ENCODE measurements around the gene XPR1. TPM values are rescaled to one million over a fixed set of nuclear protein-coding genes. Genes with fewer than 3 reads are reported as not detected.

The XPR1 gene
- total RNA-seq, 4 donors from 2014 or later, result 17.2 to 28.3 (median 26.6) TPM

DNA sequence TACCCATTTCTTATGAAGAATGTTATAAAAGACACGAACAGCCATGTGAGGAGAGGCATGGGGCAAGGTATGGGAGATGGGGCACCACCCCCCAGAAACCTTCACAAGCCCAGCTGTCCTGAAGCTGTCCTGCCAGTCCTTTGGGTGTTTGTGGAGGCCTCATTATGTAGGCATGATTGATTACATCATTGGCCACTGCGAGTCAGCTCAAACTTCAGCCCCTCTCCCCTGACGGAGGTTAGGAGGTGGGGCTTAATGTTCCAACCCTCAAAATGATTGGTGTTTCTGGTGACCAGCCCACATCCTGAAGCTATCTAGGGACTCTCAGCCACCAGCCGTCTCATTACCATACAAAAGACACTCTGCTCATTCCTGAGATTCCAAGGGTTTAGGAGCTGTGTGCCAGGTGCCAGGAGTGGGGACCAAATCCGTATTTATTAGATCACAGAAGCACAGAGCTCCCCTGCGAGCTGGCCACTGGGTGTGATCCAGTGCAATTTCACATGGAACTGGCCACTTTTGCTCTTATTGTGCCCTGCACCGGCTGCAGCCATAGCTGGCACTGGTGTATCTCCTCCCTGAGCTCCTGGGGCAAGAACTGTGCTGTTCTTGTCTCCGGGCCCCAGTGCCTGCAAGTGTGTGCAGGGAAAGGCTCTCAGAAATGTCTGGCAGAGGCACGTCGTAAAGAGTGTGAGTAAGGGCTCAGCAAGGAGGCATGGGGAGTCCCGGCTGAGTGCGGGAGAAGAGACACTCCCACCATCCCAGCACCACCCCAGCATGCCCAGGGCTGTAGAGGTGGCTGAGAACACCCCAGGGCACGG is 291.4 kb downstream of the XPR1 start:
- H3K4me3 ChIP-seq, result no peak overlapping the region
- no peak overlapping the region for H3K27ac ChIP-seq
- peaks cover 6 to 34% (median 22%) of the 10 kb centered on the region in 3 donors for H3K4me1 ChIP-seq
- H3K9me3 ChIP-seq, result no peaks in the 10 kb centered on the region
- TF ChIP-seq, protein P1, sequence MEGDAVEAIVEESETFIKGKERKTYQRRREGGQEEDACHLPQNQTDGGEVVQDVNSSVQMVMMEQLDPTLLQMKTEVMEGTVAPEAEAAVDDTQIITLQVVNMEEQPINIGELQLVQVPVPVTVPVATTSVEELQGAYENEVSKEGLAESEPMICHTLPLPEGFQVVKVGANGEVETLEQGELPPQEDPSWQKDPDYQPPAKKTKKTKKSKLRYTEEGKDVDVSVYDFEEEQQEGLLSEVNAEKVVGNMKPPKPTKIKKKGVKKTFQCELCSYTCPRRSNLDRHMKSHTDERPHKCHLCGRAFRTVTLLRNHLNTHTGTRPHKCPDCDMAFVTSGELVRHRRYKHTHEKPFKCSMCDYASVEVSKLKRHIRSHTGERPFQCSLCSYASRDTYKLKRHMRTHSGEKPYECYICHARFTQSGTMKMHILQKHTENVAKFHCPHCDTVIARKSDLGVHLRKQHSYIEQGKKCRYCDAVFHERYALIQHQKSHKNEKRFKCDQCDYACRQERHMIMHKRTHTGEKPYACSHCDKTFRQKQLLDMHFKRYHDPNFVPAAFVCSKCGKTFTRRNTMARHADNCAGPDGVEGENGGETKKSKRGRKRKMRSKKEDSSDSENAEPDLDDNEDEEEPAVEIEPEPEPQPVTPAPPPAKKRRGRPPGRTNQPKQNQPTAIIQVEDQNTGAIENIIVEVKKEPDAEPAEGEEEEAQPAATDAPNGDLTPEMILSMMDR (IDR thresholded peaks at IDR 0.05), result no peak
- TF ChIP-seq EP300 (IDR thresholded peaks at IDR 0.05), result no peak
- TF ChIP-seq POLR2A (IDR thresholded peaks at IDR 0.05), result no peak
- TF ChIP-seq POLR2AphosphoS5 (IDR thresholded peaks at IDR 0.05), result no peak
- ATAC-seq, result no peak
- peaks cover 0 to 34% of the 10 kb centered on the region in 2 donors for H3K36me3 ChIP-seq
- 45 to 64% methylated on average over 3 to 5 of the region's 13 CpGs for WGBS, 2 donors (ENCODE audit: low coverage in 1 of 2)
- H3K27me3 ChIP-seq, result no peaks in the 10 kb centered on the region

DNA sequence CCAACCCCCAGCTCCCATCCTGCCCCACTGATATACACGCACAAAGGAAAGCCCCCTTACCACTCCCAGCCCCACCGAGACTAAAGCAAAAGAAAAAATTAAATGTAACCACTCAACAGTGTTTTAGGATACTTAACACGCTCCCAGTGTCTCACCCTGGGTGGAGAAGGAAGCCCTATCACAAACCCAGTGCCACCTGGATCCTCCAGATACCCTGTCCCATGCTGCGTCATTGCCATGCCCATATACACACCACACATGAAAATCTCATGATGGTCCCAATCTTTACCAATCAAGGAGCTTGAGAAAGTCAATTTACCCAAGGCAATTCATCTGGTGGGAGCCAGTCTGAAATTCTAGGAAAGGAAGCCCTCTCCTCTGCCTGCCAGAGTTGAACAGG is 292.1 kb downstream of the XPR1 start:
- peaks cover 7 to 40% (median 25%) of the 10 kb centered on the region in 3 donors for H3K4me1 ChIP-seq
- H3K27me3 ChIP-seq, result no peaks in the 10 kb centered on the region
- H3K36me3 ChIP-seq, result peaks cover 0 to 29% of the 10 kb centered on the region in 2 donors
- no peak for ATAC-seq
- H3K4me3 ChIP-seq, result no peak overlapping the region
- TF ChIP-seq POLR2AphosphoS5 (IDR thresholded peaks at IDR 0.05) (no peak), EP300 (IDR thresholded peaks at IDR 0.05) (no peak)
- TF ChIP-seq, protein P1 (IDR thresholded peaks at IDR 0.05), result no peak
- no peaks in the 10 kb centered on the region for H3K9me3 ChIP-seq
- no peak overlapping the region for H3K27ac ChIP-seq
- 68 to 80% methylated on average over 3 to 4 of the region's 4 CpGs for WGBS, 2 donors (ENCODE audit: low coverage in 1 of 2)

DNA sequence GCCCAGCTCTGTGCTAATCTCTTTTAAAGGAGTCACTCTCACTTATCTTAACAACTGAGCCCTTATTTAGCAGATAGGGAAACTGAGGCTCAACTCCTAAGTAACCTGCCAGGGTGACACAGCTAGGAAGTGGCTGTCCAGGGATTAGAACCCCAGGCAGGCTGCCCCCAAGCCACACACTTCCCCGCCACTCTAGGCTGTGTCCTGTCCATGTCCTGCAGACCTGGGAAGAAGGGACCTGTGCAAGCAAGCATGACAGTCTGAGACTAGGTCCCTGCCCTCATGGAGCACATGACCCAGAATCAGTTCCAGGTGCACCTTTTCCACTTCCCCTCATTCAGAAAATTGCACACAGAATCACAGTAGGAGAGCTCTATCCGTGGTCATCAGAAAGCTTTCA is 293.1 kb downstream of the XPR1 start:
- ATAC-seq, result no peak
- TF ChIP-seq POLR2AphosphoS5 (IDR thresholded peaks at IDR 0.05) (no peak), POLR2A (IDR thresholded peaks at IDR 0.05) (no peak), EP300 (IDR thresholded peaks at IDR 0.05) (no peak)
- TF ChIP-seq, protein P1 (IDR thresholded peaks at IDR 0.05), result no peak
- Histone ChIP-seq H3K27me3 (no peaks in the 10 kb centered on the region), H3K36me3 (peaks cover 0 to 29% of the 10 kb centered on the region in 2 donors), H3K9me3 (no peaks in the 10 kb centered on the region), H3K27ac (peak overlapping the region in 1 of 4 donors; percentile 82), H3K4me3 (no peak overlapping the region), H3K4me1 (peaks cover 7 to 49% (median 25%) of the 10 kb centered on the region in 3 donors)
- 60 to 70% methylated on average over 1 to 2 of the region's 2 CpGs for WGBS, 2 donors (ENCODE audit: low coverage in 1 of 2)

DNA sequence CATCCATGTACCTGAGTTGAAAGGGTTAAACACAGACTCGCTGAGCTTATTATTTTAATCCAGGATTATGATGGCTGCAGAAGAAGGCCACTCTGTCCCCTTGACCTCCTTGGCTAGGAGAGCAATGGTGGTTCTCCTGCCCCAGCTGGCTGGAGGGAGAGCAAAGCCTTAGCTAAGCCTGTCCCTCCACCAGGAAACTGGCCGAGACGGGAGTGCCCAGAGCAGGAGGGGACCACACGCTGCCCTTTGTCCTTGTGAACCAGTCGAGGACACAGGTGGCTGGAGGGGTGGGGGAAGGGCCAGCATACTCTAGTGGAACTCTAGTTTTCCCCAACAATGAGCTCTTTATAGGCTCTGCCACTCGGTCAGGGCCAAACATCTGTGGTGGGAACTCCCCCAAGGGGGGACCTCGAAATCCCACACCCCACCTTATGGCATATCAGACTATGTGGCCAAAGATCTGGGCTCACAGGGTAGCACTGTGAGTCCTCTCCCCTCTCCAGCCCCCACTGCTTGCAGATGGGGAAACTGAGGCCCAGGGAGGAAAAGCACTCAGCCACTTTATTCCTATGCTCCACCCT is 293.7 kb downstream of the XPR1 start:
- H3K9me3 ChIP-seq, result no peaks in the 10 kb centered on the region
- H3K4me3 ChIP-seq, result no peak overlapping the region
- TF ChIP-seq, protein P1 (IDR thresholded peaks at IDR 0.05), result no peak
- TF ChIP-seq EP300 (IDR thresholded peaks at IDR 0.05), result no peak
- TF ChIP-seq POLR2AphosphoS5 (IDR thresholded peaks at IDR 0.05), result no peak
- no peak for TF ChIP-seq POLR2A (IDR thresholded peaks at IDR 0.05)
- H3K36me3 ChIP-seq, result peaks cover 0 to 27% of the 10 kb centered on the region in 2 donors
- no peaks in the 10 kb centered on the region for H3K27me3 ChIP-seq
- H3K27ac ChIP-seq, result peak overlapping the region; percentile 19 to 82 (median 79)
- no peak for ATAC-seq
- H3K4me1 ChIP-seq, result peaks cover 7 to 49% (median 25%) of the 10 kb centered on the region in 3 donors
- WGBS, 2 donors (ENCODE audit: low coverage in 1 of 2), result 0 to 38% methylated on average over 1 of the region's 7 CpGs

Data from gastroesophageal sphincter (tissue), 4 donors.